Epithelial cell of esophagus (primary cell): ENCODE results near the gene SSUH2.

Experiments
- DNase-seq: peaks from one replicate; pipeline ENCODE4 v3.0.0; 2010; ENCODE audit warnings: low read depth
- H3K4me3 ChIP-seq: 2 replicates; pipeline ENCODE4 v1.5.1; 2011; ENCODE audit warnings: mild to moderate bottlenecking, low read length, control low read depth
- TF ChIP-seq, protein P1 (sequence below): IDR thresholded peaks from 2 replicates; pipeline ENCODE4 v1.5.1; 2011; ENCODE audit warnings: low read depth, mild to moderate bottlenecking, low read length, control low read depth, inconsistent platforms; ENCODE audit not compliant: insufficient read depth; ENCODE audit errors: missing control alignments

Gene SSUH2

DNA sequence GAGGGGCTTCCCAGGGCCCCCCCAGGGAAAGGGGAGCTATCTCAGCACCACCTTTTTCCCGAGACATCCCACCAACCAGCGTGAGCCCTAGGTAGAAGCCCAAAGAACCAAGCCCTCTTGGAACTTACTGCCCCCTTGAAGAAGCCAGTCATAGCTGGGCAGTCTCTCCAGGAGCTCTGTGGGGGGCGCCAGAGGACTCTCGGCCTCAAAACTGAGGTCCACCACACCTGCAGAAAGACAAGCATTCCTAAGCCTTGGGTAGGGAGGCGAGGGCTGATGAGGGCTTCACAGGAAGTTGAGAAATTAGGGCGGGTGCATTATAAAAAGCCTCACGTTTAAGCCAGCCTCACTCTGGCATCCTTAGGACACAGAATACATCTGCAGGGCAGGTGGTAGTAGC, 9.0 kb downstream of the SSUH2 start:
- DNase-seq, result no peak
- TF ChIP-seq, protein P1, sequence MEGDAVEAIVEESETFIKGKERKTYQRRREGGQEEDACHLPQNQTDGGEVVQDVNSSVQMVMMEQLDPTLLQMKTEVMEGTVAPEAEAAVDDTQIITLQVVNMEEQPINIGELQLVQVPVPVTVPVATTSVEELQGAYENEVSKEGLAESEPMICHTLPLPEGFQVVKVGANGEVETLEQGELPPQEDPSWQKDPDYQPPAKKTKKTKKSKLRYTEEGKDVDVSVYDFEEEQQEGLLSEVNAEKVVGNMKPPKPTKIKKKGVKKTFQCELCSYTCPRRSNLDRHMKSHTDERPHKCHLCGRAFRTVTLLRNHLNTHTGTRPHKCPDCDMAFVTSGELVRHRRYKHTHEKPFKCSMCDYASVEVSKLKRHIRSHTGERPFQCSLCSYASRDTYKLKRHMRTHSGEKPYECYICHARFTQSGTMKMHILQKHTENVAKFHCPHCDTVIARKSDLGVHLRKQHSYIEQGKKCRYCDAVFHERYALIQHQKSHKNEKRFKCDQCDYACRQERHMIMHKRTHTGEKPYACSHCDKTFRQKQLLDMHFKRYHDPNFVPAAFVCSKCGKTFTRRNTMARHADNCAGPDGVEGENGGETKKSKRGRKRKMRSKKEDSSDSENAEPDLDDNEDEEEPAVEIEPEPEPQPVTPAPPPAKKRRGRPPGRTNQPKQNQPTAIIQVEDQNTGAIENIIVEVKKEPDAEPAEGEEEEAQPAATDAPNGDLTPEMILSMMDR, result no peak

DNA sequence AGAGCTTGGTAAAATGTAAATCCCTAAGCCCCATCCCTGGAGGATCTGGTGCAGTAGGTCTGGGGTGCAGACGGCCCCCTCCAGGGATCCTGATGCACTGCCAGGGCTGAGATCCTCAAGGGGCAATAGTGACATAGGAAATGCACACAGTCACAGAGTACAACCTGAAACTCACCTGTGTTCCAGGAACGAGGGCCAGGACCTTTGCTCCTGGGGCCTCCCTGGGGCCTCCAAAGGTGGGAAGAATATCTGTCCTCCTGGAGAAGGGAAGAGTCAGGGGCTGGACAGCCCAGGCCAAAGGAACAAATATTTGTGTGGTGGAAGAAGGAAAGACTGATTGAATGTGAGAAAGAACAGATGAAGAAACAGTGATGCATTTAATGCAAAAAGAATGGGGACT, 9.5 kb downstream of the SSUH2 start:
- no peak for DNase-seq
- H3K4me3 ChIP-seq, result no peak overlapping the region
- TF ChIP-seq, protein P1, result no peak

More for the DNA sequence above, 9.0 kb downstream of the SSUH2 start:
- no peak overlapping the region for H3K4me3 ChIP-seq

DNA sequence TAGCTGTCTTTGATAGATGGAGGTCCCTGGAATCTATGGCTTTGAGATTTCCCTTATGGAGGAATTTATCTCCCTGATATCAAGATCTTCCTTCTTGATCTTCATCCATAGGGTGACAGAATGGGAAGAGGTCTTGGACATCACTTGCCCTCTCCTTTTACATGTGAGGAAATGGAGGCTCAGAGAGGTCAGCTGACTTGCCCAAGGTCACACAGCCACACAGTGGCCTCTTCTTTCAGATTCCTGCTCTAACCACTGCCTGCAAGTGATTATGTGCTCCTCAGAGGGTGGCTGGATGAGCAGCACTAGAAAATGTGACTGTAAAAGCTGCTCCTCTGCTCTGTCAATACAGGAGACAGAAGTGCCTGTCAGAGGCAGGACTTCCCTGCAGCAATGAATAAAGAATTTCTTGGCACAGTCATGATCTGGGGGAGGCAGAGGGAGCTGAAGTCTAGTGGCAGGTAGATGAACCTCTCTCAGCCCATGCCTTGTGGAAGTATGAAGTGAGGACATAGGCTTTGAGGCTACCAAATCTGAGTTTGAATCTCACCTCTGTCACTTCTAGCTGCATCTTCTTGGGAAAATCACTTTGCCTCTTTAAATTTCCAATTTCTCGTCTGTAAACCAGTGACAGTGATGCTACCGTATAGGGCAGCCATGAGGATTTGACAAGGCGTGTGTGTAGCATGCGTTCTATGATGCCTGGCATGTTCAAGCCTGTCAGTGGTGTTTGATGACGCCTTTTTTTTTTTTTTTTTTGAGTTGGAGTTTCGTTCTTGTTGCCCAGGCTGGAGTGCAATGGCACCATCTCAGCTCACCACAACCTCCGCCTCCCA, 12.0 kb downstream of the SSUH2 start:
- DNase-seq, result peak; percentile 88
- no peak overlapping the region for H3K4me3 ChIP-seq
- TF ChIP-seq, protein P1, result no peak

DNA sequence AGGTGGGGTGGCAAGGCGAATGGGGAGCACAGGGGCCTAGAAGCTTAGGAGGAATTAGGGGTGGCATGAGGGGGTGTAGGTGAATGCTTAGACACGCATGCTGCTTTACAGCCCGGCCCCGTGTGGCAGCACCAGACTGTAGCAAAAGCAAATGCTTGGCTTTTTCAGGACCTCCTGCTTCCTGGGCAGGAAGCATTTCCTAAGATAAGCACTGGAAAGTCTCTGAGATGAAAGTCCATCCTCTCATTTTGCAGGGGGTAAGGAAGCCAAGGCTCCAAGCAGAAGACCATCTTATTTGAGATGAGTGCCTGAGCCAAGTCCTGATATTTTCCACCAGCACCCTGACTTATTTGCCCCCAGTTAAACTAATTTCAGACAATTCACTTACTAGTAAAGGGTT, 12.9 kb downstream of the SSUH2 start:
- no peak overlapping the region for H3K4me3 ChIP-seq
- no peak for DNase-seq
- TF ChIP-seq, protein P1, result no peak

DNA sequence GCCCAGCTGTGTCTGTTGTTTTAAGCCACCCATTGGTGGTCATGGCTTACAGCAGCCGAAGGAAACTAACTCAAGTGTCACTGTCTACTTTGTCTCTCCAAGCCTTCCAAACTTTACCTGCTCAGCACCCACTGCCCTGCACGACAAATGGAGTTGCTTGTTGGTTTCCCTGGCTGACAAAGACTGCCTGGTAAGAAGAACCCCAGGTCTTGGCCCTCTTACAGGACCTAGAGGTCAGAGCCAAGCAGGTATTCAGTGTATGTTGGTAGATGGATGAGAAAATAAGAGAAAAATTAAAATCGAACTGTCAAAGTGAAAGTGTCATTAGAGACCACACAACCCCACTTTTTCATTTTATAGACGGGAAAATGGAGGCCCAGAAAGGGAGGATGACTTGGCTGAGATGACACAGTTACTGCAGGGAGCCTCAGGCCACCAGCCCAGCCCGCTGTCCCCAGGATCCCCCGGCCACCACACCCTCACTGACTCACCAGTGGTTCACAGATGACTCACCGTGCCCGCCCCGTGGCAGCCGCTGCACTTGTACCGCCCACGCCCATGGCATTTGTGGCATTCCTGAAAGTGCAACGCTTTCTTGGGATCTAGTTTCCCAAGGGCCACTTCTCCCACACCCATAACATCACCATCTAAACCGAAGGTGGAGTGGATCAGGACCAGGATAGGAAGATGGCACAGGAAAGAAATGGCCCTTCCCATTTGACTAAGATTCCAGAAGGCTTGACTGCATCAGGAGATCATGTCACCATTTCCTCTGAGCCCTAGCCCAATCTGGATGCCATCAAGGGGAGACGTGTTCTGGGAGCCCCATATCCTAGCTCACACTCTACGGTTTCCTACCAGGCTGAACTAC, 15.2 kb downstream of the SSUH2 start:
- H3K4me3 ChIP-seq, result no peak overlapping the region
- TF ChIP-seq, protein P1, result no peak
- DNase-seq, result peak; percentile 97

DNA sequence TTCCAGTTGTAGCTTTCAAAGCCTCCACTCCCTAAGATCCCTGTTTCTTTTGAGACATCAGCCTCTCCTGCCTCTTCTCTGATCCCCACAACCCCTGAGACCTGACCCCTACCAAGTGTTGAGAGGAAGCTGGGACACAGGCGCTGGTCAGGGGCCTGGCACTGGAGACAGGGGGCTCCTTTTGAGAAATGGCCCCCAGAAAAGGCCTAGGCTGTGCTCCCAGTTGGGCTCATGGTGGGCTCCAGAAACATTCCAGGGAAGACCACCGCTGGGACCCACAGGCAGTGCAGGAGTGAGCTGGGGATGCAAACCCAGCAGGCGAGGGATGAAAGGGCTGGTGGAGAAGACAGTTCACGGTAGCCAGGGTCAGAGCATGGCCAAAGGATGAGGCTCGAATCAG, 16.6 kb downstream of the SSUH2 start:
- no peak for DNase-seq
- H3K4me3 ChIP-seq, result no peak overlapping the region
- TF ChIP-seq, protein P1, result no peak
